Cardiac atrium fibroblast (primary cell): ENCODE measurements around the gene APPBP2. TPM values are rescaled to one million over a fixed set of nuclear protein-coding genes. Genes with fewer than 3 reads are reported as not detected.

Experiments
- total RNA-seq: library from RNA; depleted of rRNA; stranded (reverse); fragments of >200 nt; gene quantifications from 2 replicates; pipeline ENCODE4 v1.2.3, GENCODE V29; 2015

APPBP2 gene
- 23.1 and 23.2 TPM in 2 replicates for total RNA-seq

GRCh38 chr17:60525685-60526514 is at the start of gene APPBP2:
APPBP2 (minus strand) TSS chr17:60526242; CDS start chr17:60525931, 311 bp downstream.

DNA sequence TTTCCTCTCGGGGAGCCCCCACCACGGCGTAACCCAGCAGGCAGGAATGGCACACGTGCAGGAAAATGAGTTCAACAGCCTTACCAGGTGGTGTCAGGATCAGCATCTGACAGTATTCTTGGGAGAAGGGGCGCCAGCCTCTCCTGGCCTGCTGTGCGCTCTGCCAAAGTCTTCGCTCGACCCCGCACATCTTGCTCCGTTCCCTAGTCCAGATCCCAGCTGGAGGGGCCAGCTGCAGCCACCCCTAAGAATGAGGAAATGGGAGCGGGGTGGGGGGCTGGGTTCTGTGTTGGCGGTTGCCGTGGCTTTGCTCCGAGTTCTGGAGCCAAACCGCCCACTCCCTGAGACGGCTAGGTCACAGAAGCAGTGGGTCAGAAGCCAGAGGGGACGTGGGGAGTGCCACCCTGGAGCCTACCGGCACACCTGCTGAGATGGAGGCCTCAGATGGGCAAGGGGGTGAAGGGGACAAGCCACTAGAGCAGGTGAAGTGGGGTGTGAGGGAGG is 103.8 kb downstream of the APPBP2 start, which contains the start of gene CHCT1:
TSS of gene CHCT1 (plus strand) at position 328 of the 504 bp plus-strand sequence. CDS start at position 432, 104 bp downstream.

Other genes starting within 250 kb of the APPBP2 start
- gene USP32, start 134.1 kb downstream of the APPBP2 start, total RNA-seq: 28.9 and 40.3 TPM in 2 replicates
- gene CHCT1, start 103.8 kb downstream of the APPBP2 start, total RNA-seq: not detected in 2 replicates
- gene PPM1D, start 74.0 kb upstream of the APPBP2 start, total RNA-seq: 5.7 and 6.9 TPM in 2 replicates
- 10.1 and 14.1 TPM in 2 replicates for gene BCAS3, start 151.6 kb upstream of the APPBP2 start, total RNA-seq